Raji (cell line): ENCODE measurements around the gene CLSTN1.

Experiments
- POLR2A ChIP-seq: IDR thresholded peaks from 2 replicates; pipeline ENCODE4 v1.6.1; 2011; ENCODE audit warnings: low read depth, low read length, control low read depth; ENCODE audit not compliant: insufficient read depth

CLSTN1 gene

DNA sequence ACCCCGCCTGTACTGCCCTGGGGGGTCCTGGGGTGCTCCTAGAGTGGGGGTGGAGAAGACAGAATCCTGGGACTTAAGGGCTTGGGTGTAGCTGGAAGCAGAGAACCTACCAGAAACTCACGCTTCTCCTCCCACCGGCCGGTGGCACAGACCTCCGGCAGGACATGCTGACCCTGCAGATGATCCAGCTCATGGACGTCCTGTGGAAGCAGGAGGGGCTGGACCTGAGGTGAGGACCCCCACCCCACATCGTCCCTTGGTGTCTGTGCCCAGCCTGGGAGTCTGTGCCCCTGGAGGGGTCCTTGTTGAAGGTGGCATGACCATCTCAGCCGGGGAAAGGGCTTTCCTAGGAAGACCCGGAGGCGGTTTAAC, 101.4 kb downstream of the CLSTN1 start:
- TF ChIP-seq POLR2A, result no peak

DNA sequence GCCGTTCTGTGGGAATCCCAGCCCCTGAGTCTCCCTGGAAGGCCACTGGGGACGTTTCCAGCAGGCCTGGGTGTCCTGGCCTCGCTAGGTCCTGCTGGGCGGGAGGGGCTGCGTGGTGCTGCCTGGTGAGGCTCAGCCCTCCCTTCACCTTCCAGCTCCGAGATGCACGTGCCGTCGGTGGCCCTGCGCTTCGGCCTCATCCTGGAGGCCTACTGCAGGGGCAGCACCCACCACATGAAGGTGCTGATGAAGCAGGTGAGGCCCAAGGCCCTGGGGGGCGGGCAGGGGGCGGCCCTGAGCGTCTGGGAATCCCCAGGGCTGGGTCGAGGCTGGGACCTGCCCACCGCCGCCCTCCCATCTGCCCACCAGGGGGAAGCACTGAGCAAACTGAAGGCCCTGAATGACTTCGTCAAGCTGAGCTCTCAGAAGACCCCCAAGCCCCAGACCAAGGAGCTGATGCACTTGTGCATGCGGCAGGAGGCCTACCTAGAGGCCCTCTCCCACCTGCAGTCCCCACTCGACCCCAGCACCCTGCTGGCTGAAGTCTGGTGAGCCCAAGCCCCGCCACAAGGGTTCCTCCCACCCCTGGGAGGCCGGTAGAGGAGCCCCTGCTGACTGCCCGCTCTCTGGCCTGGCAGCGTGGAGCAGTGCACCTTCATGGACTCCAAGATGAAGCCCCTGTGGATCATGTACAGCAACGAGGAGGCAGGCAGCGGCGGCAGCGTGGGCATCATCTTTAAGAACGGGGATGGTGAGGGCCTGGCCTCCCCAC, 102.0 kb downstream of the CLSTN1 start:
- no peak for TF ChIP-seq POLR2A

DNA sequence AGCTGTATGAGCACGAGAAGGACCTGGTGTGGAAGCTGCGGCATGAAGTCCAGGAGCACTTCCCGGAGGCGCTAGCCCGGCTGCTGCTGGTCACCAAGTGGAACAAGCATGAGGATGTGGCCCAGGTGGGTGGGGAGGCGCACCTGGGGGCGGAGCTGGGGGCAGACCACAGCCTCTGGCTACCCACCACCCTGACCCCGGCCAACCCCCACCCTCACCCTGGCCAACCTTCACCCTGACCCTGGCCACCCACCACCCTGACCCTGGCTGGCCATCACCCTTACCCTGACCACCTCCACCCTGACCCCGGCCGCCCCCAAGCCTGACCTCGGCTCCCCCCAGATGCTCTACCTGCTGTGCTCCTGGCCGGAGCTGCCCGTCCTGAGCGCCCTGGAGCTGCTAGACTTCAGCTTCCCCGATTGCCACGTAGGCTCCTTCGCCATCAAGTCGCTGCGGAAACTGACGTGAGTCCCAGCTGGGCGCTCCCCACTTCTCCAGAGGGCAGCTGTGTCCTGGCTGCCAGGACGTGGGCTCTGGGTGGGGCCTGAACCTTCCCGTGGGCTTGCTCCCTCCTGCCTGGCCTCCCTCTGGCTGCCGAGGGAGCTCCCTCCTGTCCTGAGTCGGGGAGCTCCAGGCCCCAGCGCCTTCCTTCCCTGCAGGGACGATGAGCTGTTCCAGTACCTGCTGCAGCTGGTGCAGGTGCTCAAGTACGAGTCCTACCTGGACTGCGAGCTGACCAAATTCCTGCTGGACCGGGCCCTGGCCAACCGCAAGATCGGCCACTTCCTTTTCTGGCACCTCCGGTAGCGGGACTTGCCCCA, 102.8 kb downstream of the CLSTN1 start:
- no peak for TF ChIP-seq POLR2A

DNA sequence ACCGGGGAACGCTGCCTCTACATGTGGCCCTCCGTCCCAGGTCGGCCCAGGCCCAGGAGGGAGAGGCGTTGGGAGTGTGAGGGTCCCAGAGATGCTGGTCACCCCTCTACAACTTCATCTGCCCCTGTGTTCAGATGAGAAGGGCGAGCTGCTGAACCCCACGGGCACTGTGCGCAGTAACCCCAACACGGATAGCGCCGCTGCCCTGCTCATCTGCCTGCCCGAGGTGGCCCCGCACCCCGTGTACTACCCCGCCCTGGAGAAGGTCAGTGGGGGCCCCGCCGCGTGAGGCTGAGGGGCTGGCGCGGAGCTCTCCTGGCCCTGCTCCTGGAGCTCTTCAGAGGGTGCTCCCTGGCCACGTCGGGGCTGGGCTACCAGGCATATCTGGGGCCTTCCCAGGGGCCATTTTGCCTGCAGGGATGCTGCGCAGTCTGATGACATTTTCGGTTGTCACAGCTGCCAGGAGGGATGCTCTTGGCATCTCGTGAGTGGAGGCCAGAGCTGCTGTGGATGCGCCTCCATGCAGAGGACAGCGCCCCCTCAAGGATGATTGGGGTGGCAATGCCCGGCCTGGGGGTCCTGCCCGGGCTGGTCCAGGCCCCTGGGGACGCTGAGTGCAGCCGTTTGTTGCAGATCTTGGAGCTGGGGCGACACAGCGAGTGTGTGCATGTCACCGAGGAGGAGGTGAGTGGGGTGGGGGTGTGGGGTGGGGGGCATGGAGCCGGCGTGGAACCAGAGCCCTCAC, 103.6 kb downstream of the CLSTN1 start:
- no peak for TF ChIP-seq POLR2A

DNA sequence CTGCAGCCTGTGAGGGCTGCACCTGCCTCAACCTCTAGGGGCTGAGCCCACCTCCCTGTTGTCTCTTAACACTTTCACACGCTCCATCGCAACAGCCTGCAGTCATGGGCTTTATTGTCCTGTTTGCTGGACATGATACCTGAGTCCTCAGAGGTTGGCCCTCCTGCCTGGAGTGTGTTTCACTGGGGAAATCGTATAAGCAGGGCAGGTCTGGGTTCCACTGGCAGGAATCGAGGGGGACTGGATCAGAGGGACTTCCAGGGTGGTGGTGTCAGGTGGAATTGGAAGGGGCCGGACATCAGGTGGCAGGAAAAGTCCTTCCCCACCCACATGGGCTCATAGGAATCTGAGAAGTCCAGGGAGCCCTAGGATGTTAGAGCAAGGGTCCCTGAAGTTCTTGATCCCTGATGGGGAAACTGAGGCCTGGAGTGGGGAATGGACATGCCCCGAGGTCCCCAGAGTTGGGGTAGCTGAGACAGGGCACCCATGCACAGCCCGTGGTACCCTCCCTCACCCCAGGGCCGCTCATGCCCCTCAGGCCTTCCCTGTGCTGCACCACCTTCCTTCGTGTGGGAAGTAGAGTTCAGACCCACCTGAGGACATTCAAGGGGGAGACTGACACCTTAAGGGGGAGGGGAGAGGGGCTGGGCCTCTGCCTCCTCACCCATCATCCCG, 105.6 kb downstream of the CLSTN1 start:
- no peak for TF ChIP-seq POLR2A

DNA sequence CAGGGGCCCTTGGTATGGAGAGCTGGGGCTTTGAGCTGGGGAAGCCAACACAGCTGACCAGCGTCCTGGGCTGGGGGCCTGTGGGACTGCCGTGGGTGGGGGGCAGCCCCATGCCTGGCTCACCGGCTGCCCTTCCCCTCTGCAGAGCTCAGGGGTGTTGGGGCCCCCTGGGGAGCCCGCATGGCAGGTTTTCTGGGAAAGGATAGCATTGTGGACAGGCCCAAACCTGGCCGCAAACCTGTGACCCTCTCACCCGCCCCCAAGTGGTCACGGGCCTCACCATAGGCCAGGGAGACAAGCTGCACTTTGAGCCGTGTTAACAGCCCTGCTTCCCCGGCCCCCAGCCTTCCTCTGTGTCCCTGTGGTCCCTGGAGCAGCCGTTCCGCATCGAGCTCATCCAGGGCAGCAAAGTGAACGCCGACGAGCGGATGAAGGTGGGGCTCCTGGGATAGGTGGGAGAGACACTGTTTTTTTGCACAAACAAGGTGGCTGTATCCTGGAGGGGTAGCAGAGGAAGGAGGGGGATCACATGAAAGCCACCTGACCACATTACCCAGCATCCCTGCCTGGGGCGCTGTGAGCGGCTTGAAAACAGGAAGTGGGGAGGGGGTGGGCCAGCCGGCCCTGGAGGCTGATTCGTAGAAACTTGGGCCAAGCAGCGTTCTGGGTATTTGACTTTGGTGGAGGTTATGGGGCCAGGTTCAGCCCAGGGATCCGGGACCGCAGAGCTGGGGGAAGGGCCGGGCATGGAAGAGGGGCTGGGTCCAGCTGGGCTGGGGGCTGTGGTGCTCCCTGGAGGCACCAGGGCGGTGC, 106.4 kb downstream of the CLSTN1 start:
- TF ChIP-seq POLR2A, result no peak

DNA sequence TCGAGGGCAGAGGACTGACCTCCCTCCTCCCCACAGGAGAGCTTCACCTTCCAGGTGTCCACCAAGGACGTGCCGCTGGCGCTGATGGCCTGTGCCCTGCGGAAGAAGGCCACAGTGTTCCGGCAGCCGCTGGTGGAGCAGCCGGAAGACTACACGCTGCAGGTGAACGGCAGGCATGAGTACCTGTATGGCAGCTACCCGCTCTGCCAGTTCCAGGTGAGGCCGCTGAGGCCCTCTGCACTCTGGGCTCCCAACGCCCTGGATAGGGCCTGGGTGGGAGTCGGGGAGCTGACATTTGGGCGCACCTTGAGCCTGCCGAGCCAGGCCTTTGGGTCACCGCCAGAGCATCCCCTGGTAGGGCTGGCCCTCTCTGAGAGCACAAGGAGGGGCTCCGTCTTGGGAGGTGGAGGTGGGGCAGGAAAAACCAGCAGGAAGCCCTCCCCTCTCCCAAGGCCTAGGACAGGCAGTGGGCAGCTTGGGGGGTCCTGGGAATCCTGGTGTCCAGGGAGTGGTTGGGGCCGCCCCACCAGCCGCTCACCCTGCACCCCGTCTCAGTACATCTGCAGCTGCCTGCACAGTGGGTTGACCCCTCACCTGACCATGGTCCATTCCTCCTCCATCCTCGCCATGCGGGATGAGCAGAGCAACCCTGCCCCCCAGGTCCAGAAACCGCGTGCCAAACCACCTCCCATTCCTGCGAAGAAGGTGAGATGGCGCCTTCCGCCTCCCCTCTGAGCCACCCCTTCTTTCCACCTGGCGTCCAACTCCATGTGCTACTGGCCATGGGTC, 107.2 kb downstream of the CLSTN1 start:
- no peak for TF ChIP-seq POLR2A

DNA sequence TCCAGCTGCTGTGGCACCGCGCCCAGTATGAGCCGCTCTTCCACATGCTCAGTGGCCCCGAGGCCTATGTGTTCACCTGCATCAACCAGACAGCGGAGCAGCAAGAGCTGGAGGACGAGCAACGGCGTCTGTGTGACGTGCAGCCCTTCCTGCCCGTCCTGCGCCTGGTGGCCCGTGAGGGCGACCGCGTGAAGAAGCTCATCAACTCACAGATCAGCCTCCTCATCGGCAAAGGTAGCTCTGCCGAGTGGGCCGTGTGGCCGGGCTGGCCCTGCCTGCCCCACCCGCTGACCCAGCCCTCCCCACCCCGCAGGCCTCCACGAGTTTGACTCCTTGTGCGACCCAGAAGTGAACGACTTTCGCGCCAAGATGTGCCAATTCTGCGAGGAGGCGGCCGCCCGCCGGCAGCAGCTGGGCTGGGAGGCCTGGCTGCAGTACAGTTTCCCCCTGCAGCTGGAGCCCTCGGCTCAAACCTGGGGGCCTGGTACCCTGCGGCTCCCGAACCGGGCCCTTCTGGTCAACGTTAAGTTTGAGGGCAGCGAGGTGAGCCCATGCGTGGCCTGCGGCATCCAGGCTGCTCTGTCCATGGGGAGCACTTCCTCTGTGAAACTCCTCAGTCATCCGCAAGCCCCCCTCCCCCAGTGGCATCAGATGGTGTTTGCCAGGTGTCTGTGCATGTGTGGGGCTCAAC, 108.1 kb downstream of the CLSTN1 start:
- TF ChIP-seq POLR2A, result no peak

DNA sequence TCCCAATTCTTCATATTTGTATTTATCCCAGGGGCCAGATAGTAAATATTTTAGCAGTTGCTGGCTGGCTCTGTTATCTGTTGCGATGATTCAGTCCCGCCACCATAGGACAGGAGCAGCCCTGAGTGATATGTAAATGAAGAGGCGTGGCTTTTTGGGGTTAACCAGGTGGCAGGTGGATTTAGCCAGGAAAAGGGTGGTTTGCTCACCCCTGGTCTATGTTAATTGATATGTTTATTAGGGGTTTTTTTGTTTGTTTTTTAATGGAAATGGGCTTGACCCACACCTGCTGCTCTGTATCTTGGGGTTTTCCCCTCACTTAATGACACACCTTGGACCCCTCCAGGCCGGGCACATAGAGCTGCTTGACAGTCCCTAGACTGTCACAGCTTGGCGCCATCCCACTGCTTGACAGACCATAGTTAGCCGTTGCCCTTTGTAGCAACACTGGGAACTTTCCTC, 109.5 kb downstream of the CLSTN1 start:
- no peak for TF ChIP-seq POLR2A

DNA sequence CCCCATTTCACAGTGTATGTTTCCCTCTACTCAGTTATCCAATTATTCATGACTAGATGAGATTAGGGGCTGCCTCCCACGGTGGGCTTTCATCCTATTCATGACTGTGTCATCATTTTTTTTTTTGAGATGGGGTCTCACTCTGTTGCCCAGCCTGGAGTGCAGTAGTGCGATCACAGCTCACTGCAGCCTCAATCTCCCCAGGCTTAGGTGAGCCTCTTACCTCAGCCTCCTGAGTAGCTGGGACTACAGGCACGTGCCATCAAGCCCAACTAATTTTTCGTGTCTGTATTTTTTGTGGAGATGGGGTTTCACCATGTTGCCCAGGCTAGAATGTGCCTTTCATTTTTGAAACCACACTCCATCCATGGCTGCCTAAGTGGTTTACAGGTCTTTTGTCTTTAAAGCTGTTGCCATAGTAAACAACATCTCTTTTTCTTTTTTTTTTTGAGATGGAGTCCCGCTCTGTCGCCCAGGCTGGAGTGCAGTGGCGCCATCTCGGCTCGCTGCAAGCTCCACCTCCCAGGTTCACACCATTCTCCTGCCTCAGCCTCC, 112.2 kb downstream of the CLSTN1 start:
- no peak for TF ChIP-seq POLR2A

DNA sequence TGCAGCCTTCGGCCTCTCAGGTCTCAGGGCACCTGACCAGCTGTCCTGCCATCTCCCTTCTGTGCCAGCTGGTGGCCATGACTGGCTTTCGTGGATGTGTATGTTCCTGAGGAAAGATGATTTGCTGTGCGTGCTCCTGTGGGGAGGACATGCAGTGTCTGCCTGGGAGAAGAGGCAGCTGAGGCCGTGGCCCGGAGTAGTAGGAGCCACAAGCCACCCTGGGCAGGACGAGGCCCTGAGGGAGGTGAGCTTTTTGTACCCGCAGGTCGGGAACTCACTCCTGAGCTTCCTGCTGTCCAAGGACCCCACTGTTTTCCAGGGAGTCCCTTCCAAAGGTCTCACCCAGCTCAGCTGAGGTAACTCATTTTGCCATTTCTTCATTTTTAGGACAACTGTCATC, 113.7 kb downstream of the CLSTN1 start:
- TF ChIP-seq POLR2A, result no peak

DNA sequence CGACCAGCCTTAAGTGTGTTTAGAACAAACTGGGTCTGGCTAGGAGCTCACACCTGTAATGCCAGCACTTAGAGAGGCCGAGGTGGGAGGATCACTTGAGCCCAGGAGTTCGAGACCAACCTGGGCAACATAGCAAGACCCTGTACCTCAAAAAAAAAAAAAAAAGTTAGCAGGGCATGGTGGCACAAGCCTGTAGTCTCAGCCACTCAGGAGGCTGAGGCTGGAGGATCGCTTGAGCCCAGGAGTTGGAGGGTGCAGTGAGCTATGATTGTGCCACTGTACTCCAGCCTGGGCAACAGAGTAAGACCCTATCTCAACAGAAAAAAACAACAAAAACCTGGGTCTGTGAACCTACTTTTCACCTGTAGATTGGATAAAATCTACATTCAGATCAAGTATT, 117.6 kb downstream of the CLSTN1 start:
- TF ChIP-seq POLR2A, result no peak
